ENCODE results near the gene NELL1.

- TF ChIP-seq CTCF (IDR thresholded peaks at IDR 0.05) (no peak), POLR2A (IDR thresholded peaks at IDR 0.05) (no peak), EP300 (IDR thresholded peaks at IDR 0.05) (no peak), POLR2AphosphoS5 (IDR thresholded peaks at IDR 0.05) (no peak)
Measured at GRCh38 chr11:20762116-20762844, 92.9 kb downstream of the NELL1 start.
